GM12875 (cell line): Measurements from ENCODE around the gene ERO1B.
A peak's percentile ranks its signal among the peaks of the same experiment; 100 is the strongest.

Experiments
- H3K4me3 ChIP-seq: one replicate; pipeline ENCODE4 v1.5.1; 2011; ENCODE audit warnings: low read depth, low read length, control low read depth
- TF ChIP-seq, protein P1 (sequence below): IDR thresholded peaks from 2 replicates; pipeline ENCODE4 v1.5.1; 2011; ENCODE audit warnings: low read depth, mild to moderate bottlenecking, control low read depth, inconsistent platforms, low read length, moderate library complexity, borderline replicate concordance; ENCODE audit not compliant: insufficient read depth

The ERO1B gene

DNA sequence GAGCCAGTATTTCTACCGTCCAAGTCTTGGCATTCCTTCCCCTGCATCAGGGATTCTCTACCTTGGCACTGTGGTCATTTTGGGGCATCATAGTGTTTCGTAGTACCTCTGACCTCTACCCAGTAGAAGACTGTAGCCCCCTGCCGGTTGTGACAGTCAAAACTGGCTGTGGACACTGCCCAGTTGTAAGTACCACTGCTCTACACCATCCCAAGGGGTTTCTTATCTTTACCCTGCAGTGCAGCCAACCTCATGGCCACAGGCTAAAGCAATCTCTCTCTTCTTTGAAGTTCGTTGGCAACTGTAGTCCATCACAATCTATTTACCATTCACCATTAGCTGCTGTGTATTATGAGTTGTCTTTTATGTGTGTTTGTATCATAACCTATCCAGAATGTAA, 29.3 kb upstream of the ERO1B start:
- no peak overlapping the region for H3K4me3 ChIP-seq
- TF ChIP-seq, protein P1, sequence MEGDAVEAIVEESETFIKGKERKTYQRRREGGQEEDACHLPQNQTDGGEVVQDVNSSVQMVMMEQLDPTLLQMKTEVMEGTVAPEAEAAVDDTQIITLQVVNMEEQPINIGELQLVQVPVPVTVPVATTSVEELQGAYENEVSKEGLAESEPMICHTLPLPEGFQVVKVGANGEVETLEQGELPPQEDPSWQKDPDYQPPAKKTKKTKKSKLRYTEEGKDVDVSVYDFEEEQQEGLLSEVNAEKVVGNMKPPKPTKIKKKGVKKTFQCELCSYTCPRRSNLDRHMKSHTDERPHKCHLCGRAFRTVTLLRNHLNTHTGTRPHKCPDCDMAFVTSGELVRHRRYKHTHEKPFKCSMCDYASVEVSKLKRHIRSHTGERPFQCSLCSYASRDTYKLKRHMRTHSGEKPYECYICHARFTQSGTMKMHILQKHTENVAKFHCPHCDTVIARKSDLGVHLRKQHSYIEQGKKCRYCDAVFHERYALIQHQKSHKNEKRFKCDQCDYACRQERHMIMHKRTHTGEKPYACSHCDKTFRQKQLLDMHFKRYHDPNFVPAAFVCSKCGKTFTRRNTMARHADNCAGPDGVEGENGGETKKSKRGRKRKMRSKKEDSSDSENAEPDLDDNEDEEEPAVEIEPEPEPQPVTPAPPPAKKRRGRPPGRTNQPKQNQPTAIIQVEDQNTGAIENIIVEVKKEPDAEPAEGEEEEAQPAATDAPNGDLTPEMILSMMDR = peak; percentile 30; the same call in 1 of the 2 replicates

DNA sequence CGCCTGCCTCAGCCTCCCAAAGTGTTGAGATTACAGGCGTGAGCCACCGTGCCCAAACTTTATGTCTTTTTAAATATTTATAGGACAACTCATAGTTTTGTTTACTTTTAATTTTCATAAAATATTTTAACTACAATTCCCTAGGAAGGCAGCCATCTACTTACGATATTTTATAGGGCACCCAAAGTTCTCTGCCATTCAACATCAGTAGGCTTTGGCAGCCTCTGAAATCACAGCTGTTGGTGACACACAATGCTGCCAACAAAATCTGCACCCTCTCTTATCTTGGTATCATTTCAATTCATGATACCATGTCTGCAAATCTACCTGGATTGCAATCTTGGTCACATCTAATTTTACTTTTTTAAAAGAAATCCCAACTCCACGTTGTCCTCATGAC, 27.1 kb upstream of the ERO1B start:
- TF ChIP-seq, protein P1 = no peak
- no peak overlapping the region for H3K4me3 ChIP-seq

DNA sequence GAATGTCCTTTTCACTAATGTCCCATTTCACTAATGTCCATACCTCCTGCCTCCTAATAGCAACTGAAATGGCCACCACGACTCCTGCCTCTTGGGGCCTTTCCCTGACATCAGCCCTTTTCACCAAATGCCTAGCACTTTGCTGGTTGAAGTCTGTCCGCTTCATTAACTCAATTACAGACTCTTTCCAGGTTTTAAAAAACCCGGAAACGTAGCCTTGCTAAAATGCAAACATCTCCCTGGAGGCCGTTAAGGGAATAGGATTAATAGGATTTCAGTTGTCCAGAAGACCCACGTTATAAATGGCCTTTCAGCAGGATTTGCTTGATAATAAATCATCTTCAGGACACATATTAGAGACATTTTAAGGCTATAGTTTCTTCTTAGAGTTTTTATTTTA, 25.7 kb upstream of the ERO1B start:
- TF ChIP-seq, protein P1 = no peak
- H3K4me3 ChIP-seq = no peak overlapping the region

DNA sequence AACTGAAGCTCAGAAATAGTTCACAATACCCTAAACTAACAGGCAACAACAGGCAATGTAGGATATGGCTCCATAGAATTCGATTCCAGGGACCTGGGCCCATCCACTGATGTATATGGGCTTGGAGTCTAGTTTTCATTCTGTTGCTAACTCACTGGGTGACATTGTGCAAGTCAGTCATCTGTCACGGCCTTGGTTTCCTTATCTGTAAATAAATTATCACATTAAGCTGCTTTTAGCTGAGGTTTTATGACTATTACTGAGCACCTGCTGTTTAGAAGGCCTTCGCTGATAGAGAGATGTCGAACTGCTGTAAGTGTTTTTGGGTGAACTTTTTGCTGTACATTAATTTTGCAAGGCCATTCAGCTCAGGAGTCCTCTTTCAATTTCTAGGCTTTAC, 22.9 kb upstream of the ERO1B start:
- TF ChIP-seq, protein P1 = no peak
- no peak overlapping the region for H3K4me3 ChIP-seq

DNA sequence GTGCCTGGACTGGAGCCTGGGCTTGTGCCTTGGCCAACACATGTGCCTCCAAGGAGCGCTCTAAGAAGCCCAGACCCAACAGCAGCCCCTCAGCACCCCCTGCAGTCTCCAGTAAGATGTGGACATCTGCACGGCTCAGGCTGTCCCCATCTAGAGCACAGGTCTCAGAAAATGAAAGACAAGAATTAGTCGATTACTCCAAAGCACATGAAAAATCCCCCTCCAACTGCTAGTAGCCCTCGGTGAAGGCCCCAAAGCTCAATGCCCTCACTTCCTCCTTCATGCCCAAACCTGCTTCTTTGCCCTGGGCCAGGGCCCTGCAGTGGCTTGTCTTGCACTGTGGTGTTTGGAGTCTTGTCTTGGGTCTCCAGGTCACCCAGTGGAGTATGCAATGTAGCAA, 21.9 kb upstream of the ERO1B start:
- TF ChIP-seq, protein P1 = peak; percentile 32; the same call in 1 of the 2 replicates
- H3K4me3 ChIP-seq = no peak overlapping the region

DNA sequence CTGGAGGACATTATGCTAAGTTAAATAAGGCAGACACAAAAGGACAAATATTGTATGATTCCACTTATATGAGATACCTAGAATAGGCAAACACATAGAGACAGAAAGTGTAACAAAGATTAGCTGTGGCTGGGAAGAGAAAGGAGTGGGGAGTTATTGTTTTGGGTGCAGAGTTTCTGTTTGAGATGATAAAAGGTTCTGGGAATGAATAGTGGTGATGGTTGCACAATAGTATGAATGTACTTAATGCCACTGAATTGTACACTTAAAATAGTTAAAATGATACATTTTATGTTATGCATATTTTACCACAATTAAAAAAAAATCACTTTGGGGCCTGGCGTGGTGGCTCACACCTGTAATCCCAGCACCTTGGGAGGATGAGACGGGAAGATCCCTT, 21.2 kb upstream of the ERO1B start:
- TF ChIP-seq, protein P1 = no peak
- no peak overlapping the region for H3K4me3 ChIP-seq

DNA sequence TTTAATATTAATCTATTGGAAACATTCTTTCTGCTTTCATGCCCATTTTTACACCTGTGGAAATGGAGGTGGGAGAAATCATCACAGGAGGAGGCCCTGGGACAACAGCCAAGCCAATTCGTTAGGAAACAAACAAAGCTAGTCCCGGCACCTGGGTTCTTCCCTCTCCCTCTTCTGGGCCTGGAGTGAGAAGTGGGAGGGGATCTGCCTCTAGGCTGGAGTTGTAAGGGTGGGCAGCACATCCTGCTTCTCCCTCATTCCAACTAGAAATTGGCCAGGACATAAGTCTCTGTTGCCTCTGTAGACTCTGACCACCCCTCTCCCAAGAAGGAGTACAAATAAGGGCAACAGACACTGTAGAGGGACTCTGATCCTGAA, 20.2 kb upstream of the ERO1B start:
- TF ChIP-seq, protein P1 = no peak
- H3K4me3 ChIP-seq = no peak overlapping the region
